Heart left ventricle (tissue), 16 donors: ENCODE measurements around the gene B3GAT3. TPM values are rescaled to one million over a fixed set of nuclear protein-coding genes. Genes with fewer than 3 reads are reported as not detected.

Experiments
- ATAC-seq, 4 donors: fragments of 200-7000 bp; cut with Tn5 transposase; one replicate each; pipeline ENCODE4 v1.9.1; 2020 to 2022; ENCODE audit warnings: moderate library complexity in 4 of 4, mild to moderate bottlenecking in 3 of 4, moderate number of reproducible peaks in 1 of 4
- DNase-seq, 5 donors: peaks; one replicate each; pipeline ENCODE4 v3.0.0-alpha.2; 2020
- H3K27ac ChIP-seq, 12 donors: fragments of 200-600 bp; sonication (generic) in 4 of 12; one replicate each; pipeline versions ENCODE4 v1.5.0 to v1.8.0; 2016 to 2022; ENCODE audit warnings: mild to moderate bottlenecking in 2 of 12
- H3K27me3 ChIP-seq, 9 donors: fragments of 200-600 bp; sonication (generic) in 2 of 9; one replicate each; pipeline versions ENCODE4 v1.5.1 to v1.8.0; 2016 to 2022; ENCODE audit warnings: mild to moderate bottlenecking in 3 of 9
- H3K36me3 ChIP-seq, 9 donors: fragments of 200-600 bp; sonication (generic) in 2 of 9; one replicate each; pipeline versions ENCODE4 v1.5.0 to v1.8.0; 2018 to 2022; ENCODE audit warnings: mild to moderate bottlenecking in 2 of 9
- H3K4me1 ChIP-seq, 12 donors: fragments of 200-600 bp; sonication (generic) in 4 of 12; one replicate each; pipeline versions ENCODE4 v1.5.0 to v1.8.0; 2016 to 2022; ENCODE audit warnings: mild to moderate bottlenecking in 3 of 12
- H3K4me3 ChIP-seq, 12 donors: fragments of 200-600 bp; sonication (generic) in 4 of 12; one replicate each; pipeline versions ENCODE4 v1.5.0 to v1.8.0; 2017 to 2022; ENCODE audit warnings: mild to moderate bottlenecking in 9 of 12, moderate library complexity in 4 of 12
- H3K9me3 ChIP-seq, 12 donors: fragments of 200-600 bp; sonication (generic) in 4 of 12; one replicate each; pipeline versions ENCODE4 v1.5.0 to v1.8.0; 2016 to 2022; ENCODE audit warnings: mild to moderate bottlenecking in 1 of 12
- POLR2A ChIP-seq, 2 donors: fragments of 450-650 bp; IDR thresholded peaks; one replicate each; pipeline ENCODE4 v1.6.1; 2017; ENCODE audit warnings: antibody characterized with exemption in 2 of 2, mild to moderate bottlenecking in 2 of 2, moderate library complexity in 2 of 2
- WGBS, 4 donors: extraction: QIAGEN DNeasy Blood & Tissue Kit in 2 of 4; methylation state at CpG; one replicate each; pipeline versions ENCODE4 v1.1.5 to v1.1.7; 2013 to 2018; 5-methylcytosine and 5-hydroxymethylcytosine counted together
- intact Hi-C, 10 donors: fragments of 100-400 bp; cut with DNase I; formaldehyde crosslinking; loops; one replicate each; pipeline versions ENCODE4 v1.11.1 to v1.14.2; 2022
- microRNA-seq, 4 donors: library from miRNA; unstranded; fragments of <30 nt; microRNA quantifications; one replicate each; pipeline versions ENCODE4 to v1.2.0, GENCODE V29; 2017 to 2020
- polyA plus RNA-seq, 2 donors: library from polyadenylated mRNA; stranded (reverse); fragments of 200-250 nt; gene quantifications; one replicate each; pipeline ENCODE4 v1.2.3, GENCODE V29; 2013
- total RNA-seq, 9 donors: library from RNA; depleted of rRNA in 2 of 9; stranded (reverse); fragments of >200 nt in 2 of 9; fragmentation: NEBNext Ultra II Directional in 3 of 9; extraction: Animal tissue kit (Norgen Biotek cat#: 25700) in 3 of 9; gene quantifications; one replicate each; pipeline versions ENCODE4 v1.1.0 to v1.2.4, GENCODE V29; 2016 to 2023
- TF ChIP-seq, protein P1 (sequence below), 12 donors: fragments of 200-600 bp; sonication (generic) in 4 of 12; IDR thresholded peaks; one replicate each; pipeline versions ENCODE4 v1.5.0 to v1.8.0; 2018 to 2022; ENCODE audit warnings: antibody characterized with exemption in 12 of 12, mild to moderate bottlenecking in 5 of 12
- donor health status: ischemic (EF 13 %, LVEDD 7.1; RV severe dilation, severe dysfunction).
- donor health status: healthy with polysubstance abuse.
- donor health status: DM: no; HTN: yes; CAD: no.
- donor health status: DM: no; HTN: no; CAD: no.
- donor health status: ischemic (EF 25% LVEDD 6.9; RV normal size, moderate dysfunction).
- donor health status: ischemic (EF 25% LVEDD 5.7; RV mildly dilated, moderate dysfunction).
- donor health status: healthy.
- donor health status: DM: yes; HTN: yes; CAD: no.
- donor health status: ischemic (EF 35%, LVEDD 5.7; RV mildly dilated, moderate dysfunction).
- donor health status: nonischemic (EF 11% LVEDD 7.7; RV severe dilation, severe dysfunction).
- donor health status: DM: yes; HTN: yes; CAD: no.
- donor health status: PGD.
- donor health status: ischemic (EF 29% LVEDD 5.4; RV normal size, mild dysfunction).
- donor health status: nonischemic (EF 23%, LVEDD 6.1; RV moderate dilation, normal function).

The B3GAT3 gene
- total and polyA plus RNA-seq, 11 donors, result 9.2 to 38.1 (median 13.1) TPM

DNA sequence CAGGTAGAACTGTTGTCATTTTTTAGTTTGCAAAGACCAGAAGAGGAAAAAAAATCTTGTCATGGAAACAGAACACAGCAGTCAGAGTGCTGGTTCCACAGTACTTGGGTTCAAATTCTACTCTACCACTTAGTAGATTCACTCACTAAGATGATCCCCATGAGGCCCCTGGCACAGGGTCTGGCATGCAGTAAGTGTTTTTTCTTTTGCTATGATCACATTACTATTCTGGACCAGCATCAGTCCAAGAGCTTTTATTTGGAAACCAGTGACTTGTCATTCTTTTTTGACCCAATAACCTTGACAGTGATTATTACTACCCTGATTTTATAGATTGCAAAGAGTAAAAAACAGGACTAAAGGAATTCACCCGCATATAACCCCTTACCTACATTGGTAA is 52.2 kb downstream of the B3GAT3 start:
- Histone ChIP-seq H3K4me3 (no peak overlapping the region), H3K4me1 (peaks cover 7 to 43% (median 28%) of the 10 kb centered on the region in 12 donors), H3K36me3 (peaks cover 0 to 82% (median 76%) of the 10 kb centered on the region in 9 donors), H3K27me3 (no peaks in the 10 kb centered on the region), H3K27ac (peak overlapping the region in 6 of 12 donors; percentile 15 to 54 (median 28)), H3K9me3 (no peaks in the 10 kb centered on the region)
- 77 to 92% (median 87%) methylated on average over 1 of the region's 1 CpG for WGBS, 4 donors
- peak in 1 of 5 donors; percentile 14 for DNase-seq
- no peak for ATAC-seq
- no peak for TF ChIP-seq POLR2A (IDR thresholded peaks at IDR 0.05)
- TF ChIP-seq, protein P1, sequence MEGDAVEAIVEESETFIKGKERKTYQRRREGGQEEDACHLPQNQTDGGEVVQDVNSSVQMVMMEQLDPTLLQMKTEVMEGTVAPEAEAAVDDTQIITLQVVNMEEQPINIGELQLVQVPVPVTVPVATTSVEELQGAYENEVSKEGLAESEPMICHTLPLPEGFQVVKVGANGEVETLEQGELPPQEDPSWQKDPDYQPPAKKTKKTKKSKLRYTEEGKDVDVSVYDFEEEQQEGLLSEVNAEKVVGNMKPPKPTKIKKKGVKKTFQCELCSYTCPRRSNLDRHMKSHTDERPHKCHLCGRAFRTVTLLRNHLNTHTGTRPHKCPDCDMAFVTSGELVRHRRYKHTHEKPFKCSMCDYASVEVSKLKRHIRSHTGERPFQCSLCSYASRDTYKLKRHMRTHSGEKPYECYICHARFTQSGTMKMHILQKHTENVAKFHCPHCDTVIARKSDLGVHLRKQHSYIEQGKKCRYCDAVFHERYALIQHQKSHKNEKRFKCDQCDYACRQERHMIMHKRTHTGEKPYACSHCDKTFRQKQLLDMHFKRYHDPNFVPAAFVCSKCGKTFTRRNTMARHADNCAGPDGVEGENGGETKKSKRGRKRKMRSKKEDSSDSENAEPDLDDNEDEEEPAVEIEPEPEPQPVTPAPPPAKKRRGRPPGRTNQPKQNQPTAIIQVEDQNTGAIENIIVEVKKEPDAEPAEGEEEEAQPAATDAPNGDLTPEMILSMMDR (IDR thresholded peaks at IDR 0.05), result no peak
- intact Hi-C loops, result no loop called here

DNA sequence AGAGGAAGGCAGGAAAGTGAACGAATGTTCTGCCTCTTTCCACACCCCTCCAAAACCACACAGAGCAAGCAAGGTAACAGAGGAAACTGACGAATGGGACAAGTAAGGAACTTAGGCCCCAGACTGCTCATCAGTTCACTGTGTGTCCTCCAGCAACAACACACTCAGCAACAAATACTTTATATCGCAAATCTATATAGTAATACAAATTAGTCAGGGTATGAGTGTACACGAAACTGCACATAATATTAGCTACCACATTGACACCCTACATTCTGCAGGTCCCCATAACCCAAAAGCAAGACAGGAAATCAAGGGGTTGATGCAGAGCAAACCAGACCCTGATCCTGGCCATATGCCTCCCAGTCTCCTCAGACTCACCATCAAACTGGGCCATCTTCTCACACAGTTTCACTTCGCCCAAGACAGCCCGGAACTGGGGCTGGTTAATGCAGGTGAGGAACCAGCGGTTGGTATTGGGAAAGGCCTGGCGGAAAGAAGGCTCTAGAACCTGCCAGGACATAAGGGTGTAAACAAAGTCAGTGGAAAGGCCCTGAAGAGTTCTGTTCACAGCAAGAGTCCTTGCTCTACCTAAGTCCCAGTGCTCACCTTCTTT is 54.7 kb downstream of the B3GAT3 start:
- no peak overlapping the region for H3K27ac ChIP-seq
- intact Hi-C loops, result no loop called here
- no peak for DNase-seq

DNA sequence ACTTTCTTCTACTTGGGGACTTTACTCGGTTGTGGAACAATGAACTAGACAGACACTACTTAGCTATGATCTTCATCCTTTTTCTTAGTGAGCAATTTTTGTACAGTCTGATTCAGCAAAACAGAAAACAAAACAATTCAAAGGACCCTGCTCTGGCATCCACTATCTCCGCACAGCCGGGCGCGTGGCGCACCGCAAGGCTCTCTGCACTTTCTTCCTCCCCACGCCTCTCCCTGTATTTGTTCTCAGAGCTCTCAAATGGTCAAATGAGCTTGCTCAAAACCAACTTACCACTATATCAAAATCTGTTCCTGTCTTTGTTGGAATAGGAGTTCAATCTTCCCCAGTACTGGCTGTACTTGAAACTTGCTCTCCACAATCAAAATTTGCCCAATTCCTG is 55.5 kb downstream of the B3GAT3 start:
- ATAC-seq, result no peak
- intact Hi-C loops, result no loop called here
- Histone ChIP-seq H3K27ac (no peak overlapping the region), H3K27me3 (no peaks in the 10 kb centered on the region), H3K36me3 (peaks cover 0 to 100% (median 96%) of the 10 kb centered on the region in 9 donors), H3K4me3 (no peak overlapping the region), H3K9me3 (no peaks in the 10 kb centered on the region), H3K4me1 (peaks cover 0 to 20% (median 12%) of the 10 kb centered on the region in 12 donors)
- no peak for DNase-seq
- TF ChIP-seq POLR2A (IDR thresholded peaks at IDR 0.05), result no peak
- TF ChIP-seq, protein P1 (IDR thresholded peaks at IDR 0.05), result no peak
- 92 to 95% (median 94%) methylated on average over 8 of the region's 8 CpGs for WGBS, 4 donors

More for the DNA sequence above, 54.7 kb downstream of the B3GAT3 start:
- ATAC-seq, result peak in 1 of 4 donors; percentile 12
- Histone ChIP-seq H3K4me1 (peaks cover 1 to 29% (median 17%) of the 10 kb centered on the region in 12 donors), H3K36me3 (peaks cover 0 to 100% (median 96%) of the 10 kb centered on the region in 9 donors), H3K27me3 (no peaks in the 10 kb centered on the region), H3K4me3 (no peak overlapping the region), H3K9me3 (no peaks in the 10 kb centered on the region)
- 86 to 95% (median 91%) methylated on average over 8 of the region's 8 CpGs for WGBS, 4 donors
- no peak for TF ChIP-seq POLR2A (IDR thresholded peaks at IDR 0.05)
- TF ChIP-seq, protein P1 (IDR thresholded peaks at IDR 0.05), result no peak

Small RNAs within 50 kb of the gene (microRNA-seq; reads per million reads assigned to microRNA genes)
- gene MIR6747, result 0 to 1.7 (median 0.87) reads per million in 4 donors

Other genes with a start within 250 kb of the B3GAT3 start
- gene SCGB1A1, start 203.0 kb downstream of the B3GAT3 start, total RNA-seq, result not detected
- not detected for gene SCGB1A1, start 203.0 kb downstream of the B3GAT3 start, polyA plus RNA-seq
- 100 to 1,000 TPM; 251 to 861 (median 409) TPM for gene AHNAK, start 75.2 kb downstream of the B3GAT3 start, total RNA-seq
- gene AHNAK, start 75.2 kb downstream of the B3GAT3 start, polyA plus RNA-seq, result 100 to 1,000 TPM in 1 of 2 donors, 10 to 100 TPM in 1; 84.4 to 251 TPM
- 1,000 to 10,000 TPM in 3 of 9 donors, 100 to 1,000 TPM in 6; 799 to 1,135 (median 929) TPM for gene EEF1G, start 48.1 kb downstream of the B3GAT3 start, total RNA-seq
- gene EEF1G, start 48.1 kb downstream of the B3GAT3 start, polyA plus RNA-seq, result 1,000 to 10,000 TPM in 1 of 2 donors, 100 to 1,000 TPM in 1; 549 to 1,190 TPM
- gene TUT1, start 30.5 kb downstream of the B3GAT3 start, total RNA-seq, result 10 to 100 TPM in 7 of 9 donors, 1 to 10 TPM in 2; 6.3 to 16.3 (median 11.3) TPM
- 10 to 100 TPM in 1 of 2 donors, 1 to 10 TPM in 1; 8.5 to 12.2 TPM for gene TUT1, start 30.5 kb downstream of the B3GAT3 start, polyA plus RNA-seq
- gene MTA2, start 20.1 kb downstream of the B3GAT3 start, total RNA-seq, result 10 to 100 TPM; 24.1 to 55.3 (median 33.7) TPM
- gene MTA2, start 20.1 kb downstream of the B3GAT3 start, polyA plus RNA-seq, result 10 to 100 TPM; 18.4 to 40.3 TPM
- 10 to 100 TPM in 8 of 9 donors, 1 to 10 TPM in 1; 8.8 to 40.9 (median 16.2) TPM for gene EML3, start 9.2 kb downstream of the B3GAT3 start, total RNA-seq
- gene EML3, start 9.2 kb downstream of the B3GAT3 start, polyA plus RNA-seq, result 10 to 100 TPM; 14.7 to 15.3 TPM
- 1 to 10 TPM; 1.5 to 5.8 (median 2.1) TPM for gene ROM1, start 8.7 kb downstream of the B3GAT3 start, total RNA-seq
- 1 to 10 TPM; 2.9 to 5.3 TPM for gene ROM1, start 8.7 kb downstream of the B3GAT3 start, polyA plus RNA-seq
- 100 to 1,000 TPM in 4 of 9 donors, 10 to 100 TPM in 5; 64.4 to 182 (median 99.1) TPM for gene GANAB, start 24.6 kb upstream of the B3GAT3 start, total RNA-seq
- gene GANAB, start 24.6 kb upstream of the B3GAT3 start, polyA plus RNA-seq, result 100 to 1,000 TPM in 1 of 2 donors, 10 to 100 TPM in 1; 49.3 to 113 TPM
- gene INTS5, start 31.3 kb upstream of the B3GAT3 start, total RNA-seq, result 10 to 100 TPM in 7 of 9 donors, 1 to 10 TPM in 2; 9.1 to 23.2 (median 11.5) TPM
- gene INTS5, start 31.3 kb upstream of the B3GAT3 start, polyA plus RNA-seq, result 10 to 100 TPM in 1 of 2 donors, 1 to 10 TPM in 1; 3.3 to 15.5 TPM
- gene C11orf98, start 43.2 kb upstream of the B3GAT3 start, total RNA-seq, result 10 to 100 TPM; 24.0 to 56.2 (median 28.5) TPM
- 100 to 1,000 TPM in 1 of 2 donors, 10 to 100 TPM in 1; 75.1 to 191 TPM for gene C11orf98, start 43.2 kb upstream of the B3GAT3 start, polyA plus RNA-seq
- gene CSKMT, start 43.3 kb upstream of the B3GAT3 start, total RNA-seq, result 1 to 10 TPM in 7 of 9 donors, under 1 TPM in 2; 0.38 to 8.7 (median 4.2) TPM
- gene CSKMT, start 43.3 kb upstream of the B3GAT3 start, polyA plus RNA-seq, result 1 to 10 TPM; 4.4 to 6.6 TPM
- 1 to 10 TPM; 5.3 to 8.8 (median 5.9) TPM for gene UQCC3, start 49.7 kb upstream of the B3GAT3 start, total RNA-seq
- gene UQCC3, start 49.7 kb upstream of the B3GAT3 start, polyA plus RNA-seq, result 10 to 100 TPM; 11.5 to 15.8 TPM
- 1 to 10 TPM; 1.8 to 6.3 (median 2.9) TPM for gene LBHD1, start 50.3 kb upstream of the B3GAT3 start, total RNA-seq
- 1 to 10 TPM; 1.4 to 1.8 TPM for gene LBHD1, start 50.3 kb upstream of the B3GAT3 start, polyA plus RNA-seq
- 100 to 1,000 TPM in 1 of 9 donors, 10 to 100 TPM in 8; 69.2 to 116 (median 83.1) TPM for gene UBXN1, start 57.1 kb upstream of the B3GAT3 start, total RNA-seq
- 100 to 1,000 TPM in 1 of 2 donors, 10 to 100 TPM in 1; 88.7 to 188 TPM for gene UBXN1, start 57.1 kb upstream of the B3GAT3 start, polyA plus RNA-seq
- 1 to 10 TPM in 8 of 9 donors, under 1 TPM in 1; 0.63 to 8.6 (median 2.7) TPM for gene LRRN4CL, start 67.5 kb upstream of the B3GAT3 start, total RNA-seq
- 1 to 10 TPM; 1.3 to 1.9 TPM for gene LRRN4CL, start 67.5 kb upstream of the B3GAT3 start, polyA plus RNA-seq
- 10 to 100 TPM; 13.3 to 30.1 (median 20.0) TPM for gene BSCL2, start 85.4 kb upstream of the B3GAT3 start, total RNA-seq
- 10 to 100 TPM; 23.1 to 39.4 TPM for gene BSCL2, start 85.4 kb upstream of the B3GAT3 start, polyA plus RNA-seq
- under 1 TPM in 4 of 9 donors, not detected in 5; 0.27 to 0.55 (median 0.32) TPM for gene GNG3, start 85.7 kb upstream of the B3GAT3 start, total RNA-seq
- gene GNG3, start 85.7 kb upstream of the B3GAT3 start, polyA plus RNA-seq, result under 1 TPM in 1 of 2 donors, not detected in 1; 0.14 TPM
- 10 to 100 TPM in 8 of 9 donors, 1 to 10 TPM in 1; 9.6 to 39.5 (median 32.6) TPM for gene HNRNPUL2, start 105.5 kb upstream of the B3GAT3 start, total RNA-seq
- gene HNRNPUL2, start 105.5 kb upstream of the B3GAT3 start, polyA plus RNA-seq, result 10 to 100 TPM; 32.7 to 35.2 TPM
- gene TTC9C, start 106.5 kb upstream of the B3GAT3 start, total RNA-seq, result 10 to 100 TPM in 7 of 9 donors, 1 to 10 TPM in 2; 7.4 to 23.5 (median 12.1) TPM
- 10 to 100 TPM; 13.9 to 20.0 TPM for gene TTC9C, start 106.5 kb upstream of the B3GAT3 start, polyA plus RNA-seq
- 10 to 100 TPM in 4 of 9 donors, 1 to 10 TPM in 5; 6.9 to 16.6 (median 9.9) TPM for gene ZBTB3, start 132.2 kb upstream of the B3GAT3 start, total RNA-seq
- 1 to 10 TPM; 3.5 to 3.7 TPM for gene ZBTB3, start 132.2 kb upstream of the B3GAT3 start, polyA plus RNA-seq
- 10 to 100 TPM; 32.6 to 61.2 (median 43.8) TPM for gene POLR2G, start 139.6 kb upstream of the B3GAT3 start, total RNA-seq
- 100 to 1,000 TPM in 1 of 2 donors, 10 to 100 TPM in 1; 43.6 to 106 TPM for gene POLR2G, start 139.6 kb upstream of the B3GAT3 start, polyA plus RNA-seq
- 10 to 100 TPM in 3 of 9 donors, 1 to 10 TPM in 6; 7.1 to 19.5 (median 9.3) TPM for gene TAF6L, start 149.4 kb upstream of the B3GAT3 start, total RNA-seq
- 10 to 100 TPM; 12.7 to 12.9 TPM for gene TAF6L, start 149.4 kb upstream of the B3GAT3 start, polyA plus RNA-seq
- gene TMEM179B, start 165.4 kb upstream of the B3GAT3 start, total RNA-seq, result 10 to 100 TPM; 14.7 to 46.0 (median 19.4) TPM
- 10 to 100 TPM; 23.8 to 47.3 TPM for gene TMEM179B, start 165.4 kb upstream of the B3GAT3 start, polyA plus RNA-seq
- gene TMEM223, start 170.0 kb upstream of the B3GAT3 start, total RNA-seq, result 10 to 100 TPM; 19.0 to 52.3 (median 25.9) TPM
- gene TMEM223, start 170.0 kb upstream of the B3GAT3 start, polyA plus RNA-seq, result 10 to 100 TPM; 26.3 to 55.6 TPM
- gene NXF1, start 183.5 kb upstream of the B3GAT3 start, total RNA-seq, result 10 to 100 TPM; 28.5 to 51.7 (median 34.1) TPM
- 10 to 100 TPM; 40.7 to 63.4 TPM for gene NXF1, start 183.5 kb upstream of the B3GAT3 start, polyA plus RNA-seq
- 10 to 100 TPM; 16.2 to 26.8 (median 18.9) TPM for gene STX5, start 210.1 kb upstream of the B3GAT3 start, total RNA-seq
- gene STX5, start 210.1 kb upstream of the B3GAT3 start, polyA plus RNA-seq, result 10 to 100 TPM in 1 of 2 donors, 1 to 10 TPM in 1; 8.6 to 36.1 TPM
- gene TEX54, start 210.9 kb upstream of the B3GAT3 start, total RNA-seq, result not detected
- gene TEX54, start 210.9 kb upstream of the B3GAT3 start, polyA plus RNA-seq, result not detected
- 10 to 100 TPM; 19.2 to 36.6 (median 24.8) TPM for gene WDR74, start 217.6 kb upstream of the B3GAT3 start, total RNA-seq
- 10 to 100 TPM; 28.7 to 70.6 TPM for gene WDR74, start 217.6 kb upstream of the B3GAT3 start, polyA plus RNA-seq